Activated naive CD8-positive, alpha-beta T cell treated with anti-CD3 and anti-CD28 coated beads, Interleukin-2, amount 10 ng/mL, durations not matched to agents 7 days and 5 days (primary cell): Measurements from ENCODE around the gene CCDC78. TPM values are rescaled to one million over a fixed set of nuclear protein-coding genes. Genes with fewer than 3 reads are reported as not detected.

Experiments used
- ATAC-seq: fragments of 150-1000 bp; cut with Tn5 transposase; one replicate; pipeline ENCODE4 v1.10.0; 2021; ENCODE audit warnings: low read depth, moderate library complexity
- POLR2A ChIA-PET: fragments of 350-600 bp; sonication (Branson Sonifier 250); formaldehyde crosslinking; loops from one replicate; lab custom pipeline; 2021; ENCODE audit warnings: antibody characterized with exemption; lab: Charles Lee
- DNase-seq: peaks from one replicate; pipeline ENCODE4 v3.0.0; 2021
- H3K27ac Mint-ChIP-seq: one replicate; pipeline ENCODE4 v1.8.0; 2022; ENCODE audit warnings: mild to moderate bottlenecking, mixed read lengths
- H3K27me3 Mint-ChIP-seq: one replicate; pipeline ENCODE4 v1.8.0; 2022; ENCODE audit warnings: mild to moderate bottlenecking, moderate library complexity, mixed read lengths
- H3K36me3 Mint-ChIP-seq: one replicate; pipeline ENCODE4 v1.8.0; 2021; ENCODE audit warnings: mild to moderate bottlenecking, mixed read lengths
- H3K4me1 Mint-ChIP-seq: one replicate; pipeline ENCODE4 v1.8.0; 2021; ENCODE audit warnings: mixed read lengths
- H3K4me3 Mint-ChIP-seq: one replicate; pipeline ENCODE4 v1.8.0; 2022; ENCODE audit warnings: mild to moderate bottlenecking, moderate library complexity, mixed read lengths
- H3K9me3 Mint-ChIP-seq: one replicate; pipeline ENCODE4 v1.8.0; 2021; ENCODE audit warnings: mixed read lengths
- total RNA-seq, 2 experiments: library from RNA; stranded (reverse); gene quantifications; one replicate each; pipeline ENCODE4 v1.2.3, GENCODE V29; 2021

Gene CCDC78
- total RNA-seq, 2 experiments from 2014 or later, result 5.8 to 6.1 TPM

DNA sequence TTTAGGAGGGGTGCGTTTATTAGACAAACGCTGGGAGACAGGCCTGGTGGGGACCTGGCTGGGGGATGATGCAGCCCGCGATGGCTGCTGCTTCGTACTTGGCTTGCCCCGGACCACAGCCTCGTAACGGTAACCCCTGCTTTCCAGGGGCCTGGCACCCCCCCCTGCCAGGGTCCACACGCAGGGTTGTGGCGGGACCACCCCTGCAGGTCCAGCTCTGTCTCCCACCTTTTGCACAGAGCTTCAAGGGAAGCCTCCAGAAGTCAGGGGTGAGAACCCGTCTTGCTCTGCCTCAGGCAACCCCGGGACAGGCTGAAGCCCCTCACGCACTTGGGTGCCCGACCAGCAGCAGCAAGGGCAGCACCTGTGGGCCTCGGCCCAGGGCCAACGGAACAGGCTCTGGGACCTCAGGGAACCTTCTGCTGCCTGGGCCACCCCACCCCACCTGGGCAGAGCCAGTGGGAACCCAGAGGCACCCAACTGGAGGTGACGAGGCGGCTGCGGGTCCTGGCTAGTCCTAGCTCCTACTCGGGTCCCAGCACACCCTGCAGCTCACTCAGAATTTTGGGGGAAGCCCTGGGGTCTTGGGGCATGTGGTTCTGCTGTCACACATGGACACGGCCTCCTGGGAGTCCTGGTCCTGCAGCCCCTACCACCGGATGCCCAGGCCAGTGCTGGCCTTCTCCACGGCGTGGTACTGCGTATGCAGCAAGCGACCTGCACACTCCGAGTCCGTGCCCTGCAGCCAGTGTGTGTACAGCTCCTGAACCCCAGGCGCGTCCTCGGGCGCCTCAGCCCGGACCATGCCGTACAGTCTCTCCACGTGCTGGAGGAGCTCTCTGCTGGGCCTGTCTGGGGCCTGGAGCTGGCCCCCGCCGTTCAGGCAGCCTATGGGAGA lies 3.8 kb upstream of the CCDC78 start:
- H3K4me1 Mint-ChIP-seq, result no peaks in the 10 kb centered on the region
- DNase-seq (peak; percentile 41), ATAC-seq (no peak)
- H3K27ac Mint-ChIP-seq, result no peak overlapping the region
- H3K4me3 Mint-ChIP-seq, result no peak overlapping the region
- POLR2A ChIA-PET, result interaction anchor here (1.1 to 1.3 kb wide), 2 partner anchors 9 to 11 kb away, joined by 5 read pairs; partner anchors contain the start of genes ANTKMT and CIAO3
- H3K9me3 Mint-ChIP-seq, result no peaks in the 10 kb centered on the region
- H3K36me3 Mint-ChIP-seq, result no peaks in the 10 kb centered on the region
- H3K27me3 Mint-ChIP-seq, result no peaks in the 10 kb centered on the region

DNA sequence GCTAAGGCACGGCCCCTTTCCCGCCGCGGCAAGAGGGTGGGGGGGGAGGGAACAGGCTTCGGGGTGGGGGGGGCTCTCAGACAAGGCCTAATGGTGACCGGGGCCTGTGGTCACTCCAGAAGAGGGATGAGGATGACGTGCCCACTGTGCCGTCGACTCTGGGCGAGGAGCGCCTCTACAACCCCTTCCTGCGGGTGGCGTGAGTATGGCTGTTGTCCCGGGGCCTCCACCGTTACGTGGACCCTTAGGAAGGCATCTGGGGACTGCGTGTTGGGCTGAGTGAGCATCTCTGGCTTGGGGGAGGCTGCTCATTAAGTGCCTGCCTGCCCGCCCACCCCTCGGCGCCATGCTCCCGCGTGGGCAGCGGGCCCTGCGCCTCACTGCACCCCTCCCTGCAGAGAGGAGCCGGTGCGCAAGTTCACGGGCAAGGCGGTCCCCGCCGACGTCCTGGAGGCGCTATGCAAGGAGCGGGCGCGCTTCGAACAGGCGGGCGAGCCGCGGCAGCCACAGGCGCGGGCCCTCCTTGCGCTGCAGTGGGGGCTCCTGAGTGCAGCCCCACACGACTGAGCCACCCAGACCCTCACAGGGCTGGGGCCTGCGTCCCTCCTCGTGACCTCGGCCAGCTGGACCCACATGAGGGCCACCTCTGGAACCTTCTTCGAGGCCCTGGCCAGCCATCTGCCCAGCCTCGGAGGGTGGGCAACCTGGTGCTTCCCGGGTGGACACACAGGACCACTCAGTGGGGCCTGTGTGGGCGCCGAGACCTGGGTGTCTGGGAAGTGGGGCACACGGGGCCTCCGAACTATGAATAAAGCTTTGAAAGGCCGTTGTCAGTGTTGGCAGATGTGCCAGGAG lies 2.9 kb upstream of the CCDC78 start:
- no peaks in the 10 kb centered on the region for H3K36me3 Mint-ChIP-seq
- H3K4me3 Mint-ChIP-seq, result peak overlapping the region; percentile 40
- no peaks in the 10 kb centered on the region for H3K4me1 Mint-ChIP-seq
- no peaks in the 10 kb centered on the region for H3K27me3 Mint-ChIP-seq
- POLR2A ChIA-PET, result interaction anchor here (1.1 to 1.5 kb wide), 4 partner anchors 8 to 13 kb away, joined by 5 to 7 read pairs (median 5); partner anchors contain the start of genes ANTKMT and CIAO3
- no peak overlapping the region for H3K27ac Mint-ChIP-seq
- H3K9me3 Mint-ChIP-seq, result no peaks in the 10 kb centered on the region
- DNase-seq (peak; percentile 34), ATAC-seq (no peak)

DNA sequence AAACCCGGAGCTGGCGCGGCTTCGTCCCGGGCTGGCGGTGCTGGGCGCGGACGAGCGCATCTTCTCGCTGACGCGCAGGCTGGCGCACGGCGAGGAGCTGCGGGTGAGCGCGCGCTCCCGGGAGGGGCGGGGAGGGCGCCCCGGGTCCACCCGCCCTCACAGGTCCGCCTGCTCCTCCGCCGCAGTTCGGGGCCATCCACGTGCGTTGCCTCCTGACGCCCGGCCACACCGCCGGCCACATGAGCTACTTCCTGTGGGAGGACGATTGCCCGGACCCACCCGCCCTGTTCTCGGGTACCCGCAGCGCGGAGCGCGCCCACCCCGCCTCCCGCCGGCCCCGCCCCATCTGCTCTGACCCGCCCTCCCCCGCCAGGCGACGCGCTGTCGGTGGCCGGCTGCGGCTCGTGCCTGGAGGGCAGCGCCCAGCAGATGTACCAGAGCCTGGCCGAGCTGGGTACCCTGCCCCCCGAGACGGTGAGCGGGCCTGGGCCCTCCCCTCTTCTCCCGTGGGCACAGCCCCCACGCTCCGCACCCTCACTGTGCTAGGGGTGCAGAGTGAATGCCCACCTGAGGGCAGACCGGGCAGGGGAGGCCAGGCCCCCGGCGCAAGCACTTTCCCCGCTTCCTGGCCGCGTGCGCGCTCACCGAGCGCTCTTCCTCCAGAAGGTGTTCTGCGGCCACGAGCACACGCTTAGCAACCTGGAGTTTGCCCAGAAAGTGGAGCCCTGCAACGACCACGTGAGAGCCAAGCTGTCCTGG lies 2.1 kb upstream of the CCDC78 start:
- Mint-ChIP-seq H3K27me3 (no peaks in the 10 kb centered on the region), H3K9me3 (no peaks in the 10 kb centered on the region), H3K27ac (no peak overlapping the region), H3K4me1 (no peaks in the 10 kb centered on the region), H3K4me3 (peak overlapping the region; percentile 40), H3K36me3 (no peaks in the 10 kb centered on the region)
- POLR2A ChIA-PET, result interaction anchor here (1.0 to 2.3 kb wide), 4 partner anchors 9 to 15 kb away, joined by 3 to 13 read pairs (median 6); partner anchors contain the start of gene CIAO3
- peak; percentile 55 for ATAC-seq
- DNase-seq, result peak; percentile 77

DNA sequence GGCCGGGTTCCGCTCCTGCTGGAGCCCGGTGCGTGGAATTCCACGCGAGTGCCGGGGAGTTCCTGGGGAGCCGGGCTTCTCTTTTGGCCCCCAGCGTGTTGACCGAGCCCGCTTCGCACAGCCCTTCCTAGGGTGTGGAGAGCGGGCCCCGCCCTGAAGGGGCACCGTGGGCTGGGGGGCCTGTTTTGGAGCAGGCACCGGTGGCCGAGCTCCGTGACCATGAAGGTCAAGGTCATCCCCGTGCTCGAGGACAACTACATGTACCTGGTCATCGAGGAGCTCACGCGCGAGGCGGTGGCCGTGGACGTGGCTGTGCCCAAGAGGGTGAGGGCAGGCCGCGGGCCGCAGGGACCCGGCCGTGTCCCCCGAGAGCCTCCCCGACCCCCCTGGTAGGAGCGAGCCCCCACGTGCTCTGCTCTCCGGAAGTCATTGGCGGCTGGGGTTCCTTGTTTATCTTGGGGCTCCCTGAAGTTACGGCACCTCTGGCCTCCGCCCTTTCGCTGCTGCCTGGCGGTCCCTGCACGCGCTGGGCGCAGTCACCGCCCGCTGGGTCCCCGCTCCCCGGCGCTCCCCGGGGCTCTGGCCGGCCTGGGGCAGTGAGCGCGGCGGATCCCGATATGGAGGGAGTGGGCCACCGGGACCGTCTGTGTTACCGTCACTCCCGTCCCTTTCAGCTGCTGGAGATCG lies 1.2 kb upstream of the CCDC78 start:
- H3K9me3 Mint-ChIP-seq, result no peaks in the 10 kb centered on the region
- H3K27ac Mint-ChIP-seq, result no peak overlapping the region
- no peaks in the 10 kb centered on the region for H3K4me1 Mint-ChIP-seq
- H3K27me3 Mint-ChIP-seq, result no peaks in the 10 kb centered on the region
- H3K4me3 Mint-ChIP-seq, result peak overlapping the region; percentile 39
- no peaks in the 10 kb centered on the region for H3K36me3 Mint-ChIP-seq
- no peak for DNase-seq
- POLR2A ChIA-PET, result interaction anchor here (1.0 to 2.3 kb wide), 3 partner anchors 11 to 14 kb away, joined by 3 to 13 read pairs (median 5); partner anchors contain the start of gene CIAO3
- ATAC-seq, result peak; percentile 31

DNA sequence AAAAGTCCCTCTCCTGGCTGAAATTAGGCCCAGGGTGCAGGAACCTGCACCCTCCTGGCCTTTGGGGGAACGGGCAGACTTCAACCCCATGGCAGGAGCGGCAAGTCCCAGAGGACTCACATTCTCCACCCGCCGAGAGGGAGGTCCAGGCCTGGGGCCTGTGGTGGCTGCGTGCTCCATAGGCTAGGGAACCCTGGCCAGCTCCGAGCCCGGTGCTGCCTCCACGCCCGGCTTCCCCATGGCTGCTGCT lies 130 bp downstream of the CCDC78 start:
- DNase-seq, result no peak
- Mint-ChIP-seq H3K27ac (no peak overlapping the region), H3K27me3 (no peaks in the 10 kb centered on the region), H3K9me3 (no peaks in the 10 kb centered on the region), H3K36me3 (no peaks in the 10 kb centered on the region), H3K4me3 (no peak overlapping the region), H3K4me1 (no peaks in the 10 kb centered on the region)
- POLR2A ChIA-PET, result interaction anchor here (1.2 kb wide), 1 partner anchor 31 kb away, joined by 4 read pairs; no protein-coding TSS in a partner anchor
- no peak for ATAC-seq

DNA sequence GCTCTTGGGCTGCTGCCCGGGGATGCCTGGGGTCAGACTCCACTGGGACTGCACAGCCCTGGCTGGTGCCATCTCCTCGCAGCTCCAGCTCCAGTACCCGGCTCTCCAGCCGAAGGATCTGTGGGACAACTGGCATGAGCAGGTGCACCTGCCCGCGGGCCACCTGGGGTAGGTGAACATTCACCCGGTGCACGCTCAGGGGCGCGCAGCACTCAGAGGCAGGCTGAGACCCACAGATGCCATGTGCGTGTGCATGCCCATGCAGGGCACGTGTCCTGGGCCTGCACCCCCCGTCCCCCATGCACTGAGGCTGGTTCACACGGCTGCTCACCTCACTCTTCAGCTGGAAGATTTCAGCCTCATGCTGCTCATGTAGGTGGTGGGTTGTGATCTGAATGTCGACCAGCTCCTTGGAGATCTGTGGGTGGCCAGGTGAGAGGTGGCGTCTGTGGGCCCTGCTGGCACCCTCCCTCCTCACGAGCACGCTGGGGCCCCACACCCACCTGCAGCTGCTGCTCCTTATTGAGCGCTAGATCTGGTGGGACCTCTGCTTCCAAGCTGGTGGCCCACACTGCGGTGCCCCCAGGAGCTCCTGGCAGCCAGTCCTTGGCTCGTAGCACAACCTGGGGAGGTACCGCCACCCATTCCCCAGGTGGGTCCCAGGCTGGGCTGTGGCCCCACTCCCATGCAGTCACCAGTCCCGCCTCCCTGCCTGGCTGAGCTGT lies 618 bp downstream of the CCDC78 start:
- H3K27ac Mint-ChIP-seq, result no peak overlapping the region
- POLR2A ChIA-PET, result interaction anchor here (1.1 to 1.2 kb wide), 2 partner anchors 10 to 30 kb away, joined by 4 read pairs; no protein-coding TSS in a partner anchor
- no peaks in the 10 kb centered on the region for H3K9me3 Mint-ChIP-seq
- no peak for DNase-seq
- ATAC-seq, result no peak
- no peaks in the 10 kb centered on the region for H3K27me3 Mint-ChIP-seq
- no peaks in the 10 kb centered on the region for H3K36me3 Mint-ChIP-seq
- no peak overlapping the region for H3K4me3 Mint-ChIP-seq
- no peaks in the 10 kb centered on the region for H3K4me1 Mint-ChIP-seq

DNA sequence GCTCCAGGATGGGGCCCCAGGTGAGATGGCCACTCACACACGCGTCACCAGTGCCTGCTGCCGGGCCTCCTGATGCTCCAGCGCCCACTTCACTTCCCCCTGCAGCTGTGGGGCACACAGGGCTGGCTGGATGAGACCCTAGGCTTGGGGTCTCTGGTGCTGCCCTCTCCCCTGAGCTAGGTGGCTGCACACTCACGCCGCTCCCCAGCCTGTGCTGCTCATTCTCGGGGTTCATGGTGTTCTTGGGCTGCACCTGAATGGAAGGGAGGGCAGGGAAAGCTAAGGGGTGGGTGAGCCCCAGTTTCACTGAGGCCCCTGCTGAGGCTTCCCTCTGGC lies 1.2 kb downstream of the CCDC78 start:
- H3K27ac Mint-ChIP-seq, result no peak overlapping the region
- POLR2A ChIA-PET, result interaction anchor here (1.1 to 2.5 kb wide), 2 partner anchors 9 to 15 kb away, joined by 4 to 6 read pairs; partner anchors contain the start of gene CIAO3
- no peaks in the 10 kb centered on the region for H3K9me3 Mint-ChIP-seq
- H3K36me3 Mint-ChIP-seq, result no peaks in the 10 kb centered on the region
- no peaks in the 10 kb centered on the region for H3K27me3 Mint-ChIP-seq
- no peak overlapping the region for H3K4me3 Mint-ChIP-seq
- peaks cover 3% of the 10 kb centered on the region for H3K4me1 Mint-ChIP-seq
- no peak for DNase-seq
- no peak for ATAC-seq

DNA sequence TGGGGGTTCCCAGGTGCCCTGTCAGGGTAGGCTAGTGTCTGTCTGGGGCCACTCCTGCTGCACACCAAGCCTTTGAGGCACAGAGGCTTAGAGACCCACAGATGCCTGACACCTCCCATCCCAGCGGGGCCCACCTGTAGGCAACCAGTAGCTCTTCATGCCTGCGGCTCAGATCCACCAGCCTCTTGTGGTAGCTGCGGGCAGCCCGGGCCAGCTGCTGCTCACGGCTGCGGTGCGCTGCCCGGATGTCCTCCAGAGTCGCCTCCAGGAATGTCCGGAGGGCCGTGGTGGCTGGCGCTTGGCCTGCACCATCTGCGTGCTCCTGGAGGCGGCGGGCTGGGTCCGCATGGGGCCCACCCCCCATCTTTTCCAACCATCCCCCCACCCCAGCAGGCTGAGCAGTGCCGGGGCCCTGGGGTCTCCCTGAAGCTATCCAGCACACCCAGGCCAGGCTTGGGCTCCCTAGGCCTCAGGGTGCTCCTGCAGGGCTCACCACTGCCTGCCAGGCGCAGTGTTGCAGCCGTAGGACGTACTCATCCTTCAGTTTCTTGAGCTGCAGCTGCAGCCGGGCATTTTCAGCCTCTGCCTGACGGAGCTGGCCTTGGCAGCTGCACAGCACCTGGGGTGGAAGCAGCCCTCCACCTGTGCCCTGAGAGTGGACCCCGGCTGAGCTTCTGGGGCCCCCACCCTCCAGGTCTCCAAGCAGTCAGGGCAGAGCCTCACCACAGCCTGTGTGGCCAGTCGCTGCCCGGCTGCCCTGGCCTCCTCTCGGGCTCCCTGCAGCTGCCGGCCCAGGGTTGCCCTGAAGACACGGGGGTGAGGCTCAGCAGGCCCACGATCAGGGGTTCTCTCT lies 1.8 kb downstream of the CCDC78 start:
- Mint-ChIP-seq H3K4me3 (no peak overlapping the region), H3K27ac (no peak overlapping the region)

DNA sequence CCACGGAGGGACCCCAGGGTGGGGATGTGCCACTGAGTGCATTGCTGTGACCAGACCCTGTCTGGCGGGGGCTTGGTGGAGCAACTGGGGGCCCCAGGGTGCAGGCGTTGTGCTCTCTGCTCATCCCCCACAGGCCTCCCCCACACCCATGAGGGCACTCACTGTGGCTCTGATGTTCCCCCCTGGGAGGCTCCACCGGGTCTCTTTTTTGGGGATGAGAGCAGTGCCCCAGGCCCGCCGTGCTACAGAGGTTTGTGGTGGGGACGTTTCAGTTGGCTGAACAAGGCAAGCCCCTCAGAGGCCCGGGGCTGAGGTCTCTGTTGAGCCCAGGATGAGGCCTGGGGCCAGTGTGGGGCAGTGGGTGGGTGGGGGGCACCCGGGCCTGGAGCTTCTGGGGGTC lies 2.5 kb downstream of the CCDC78 start:
- no peaks in the 10 kb centered on the region for H3K27me3 Mint-ChIP-seq
- POLR2A ChIA-PET, result interaction anchor here (0.9 to 4.2 kb wide), 3 partner anchors 12 to 28 kb away, joined by 4 to 11 read pairs (median 6); partner anchors contain the start of gene CIAO3
- H3K9me3 Mint-ChIP-seq, result no peaks in the 10 kb centered on the region
- no peak overlapping the region for H3K27ac Mint-ChIP-seq
- H3K4me3 Mint-ChIP-seq, result no peak overlapping the region
- ATAC-seq (no peak), DNase-seq (no peak)
- H3K36me3 Mint-ChIP-seq, result no peaks in the 10 kb centered on the region
- H3K4me1 Mint-ChIP-seq, result peaks cover 3% of the 10 kb centered on the region

More for the DNA sequence above, 1.8 kb downstream of the CCDC78 start:
- ATAC-seq, result no peak
- Mint-ChIP-seq H3K36me3 (no peaks in the 10 kb centered on the region), H3K27me3 (no peaks in the 10 kb centered on the region), H3K4me1 (peaks cover 3% of the 10 kb centered on the region), H3K9me3 (no peaks in the 10 kb centered on the region)
- POLR2A ChIA-PET, result interaction anchor here (1.1 to 2.5 kb wide), 2 partner anchors 9 to 16 kb away, joined by 4 to 6 read pairs; partner anchors contain the start of gene CIAO3
- DNase-seq, result no peak

DNA sequence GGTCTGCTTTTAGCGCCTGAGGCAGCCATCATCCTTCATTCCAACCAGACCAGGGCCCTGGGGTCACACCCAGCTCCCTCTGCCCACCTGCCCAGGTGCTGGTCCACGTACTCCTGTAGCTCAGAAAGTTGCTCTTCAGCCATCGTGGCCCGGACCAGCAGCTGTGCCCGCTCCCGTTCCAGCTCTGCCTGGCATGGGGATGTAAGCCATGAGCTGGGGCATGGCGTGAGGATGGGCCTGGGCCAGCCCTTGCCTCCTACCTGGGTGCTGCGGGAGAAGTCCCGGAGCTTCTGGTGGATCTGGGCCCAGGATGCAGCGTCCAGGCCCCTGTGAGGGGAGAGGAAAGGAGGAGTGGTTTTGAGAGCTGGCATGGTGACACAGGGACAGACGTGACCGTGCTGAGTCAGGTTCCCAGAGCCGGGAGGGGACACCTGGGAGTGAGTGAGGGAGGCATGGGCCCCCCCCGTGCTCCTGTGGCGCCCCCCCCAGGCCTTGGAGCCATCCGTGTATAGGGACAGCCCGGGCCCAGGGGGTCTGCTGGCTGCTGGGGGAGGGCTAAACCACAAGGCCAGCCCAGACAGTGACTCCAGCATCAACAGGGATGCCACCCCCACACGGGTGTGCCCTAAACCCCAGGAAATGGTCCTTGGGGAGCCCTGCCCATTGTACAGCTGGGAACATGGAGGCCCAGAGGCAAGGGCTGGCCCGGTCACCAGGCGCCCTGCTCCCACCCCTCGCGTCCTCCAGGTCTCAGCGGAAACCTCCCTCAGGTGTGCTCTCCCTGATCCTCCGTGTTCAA lies 3.2 kb downstream of the CCDC78 start:
- Mint-ChIP-seq H3K36me3 (no peaks in the 10 kb centered on the region), H3K4me1 (peaks cover 3% of the 10 kb centered on the region), H3K9me3 (no peaks in the 10 kb centered on the region), H3K27ac (no peak overlapping the region), H3K4me3 (no peak overlapping the region), H3K27me3 (no peaks in the 10 kb centered on the region)
- DNase-seq (no peak), ATAC-seq (no peak)
- POLR2A ChIA-PET, result interaction anchor here (0.9 to 4.2 kb wide), 3 partner anchors 13 to 28 kb away, joined by 4 to 11 read pairs (median 6); partner anchors contain the start of gene CIAO3
